ENCODE measurements around the gene LHFPL2. TPM values are rescaled to one million over a fixed set of nuclear protein-coding genes. Genes with fewer than 3 reads are reported as not detected.

The LHFPL2 gene
- polyA plus RNA-seq, 1 of the 3 experiments (the other 2 are of a cell fraction), result 10.4 TPM

GRCh38 chr5:78504704-78505677 is 143.6 kb downstream of the LHFPL2 start:
- Histone ChIP-seq H3K27ac (ENCODE audit: low read depth in 2 of 2, low read length in 1 of 2) (peak overlapping the region; percentile 85 to 99), H3K27me3 (ENCODE audit: insufficient read depth) (no peaks in the 10 kb centered on the region), H3K9ac (peak overlapping the region; percentile 77), H3K9me2 (no peaks in the 10 kb centered on the region), H3K9me3 (no peaks in the 10 kb centered on the region), H4K20me1 (ENCODE audit: insufficient read depth) (no peaks in the 10 kb centered on the region), H3K4me1 (ENCODE audit: control insufficient read depth in 1 of 2, insufficient read depth in 2 of 2, low read depth in 1 of 2, low read length in 1 of 2) (peaks cover 50 to 64% of the 10 kb centered on the region in 2 experiments), H3K4me3 (ENCODE audit: low read depth in 2 of 2, low read length in 1 of 2) (no peak overlapping the region), H3F3A (replicated peaks; ENCODE audit: insufficient read depth) (peaks cover 54% of the 10 kb centered on the region), H3K79me2 (ENCODE audit: insufficient read depth) (peaks cover 88% of the 10 kb centered on the region), H2AFZ (ENCODE audit: low read depth) (no peak overlapping the region), H3K36me3 (replicated peaks in 1 of 2; ENCODE audit: control insufficient read depth in 1 of 2, insufficient read depth in 2 of 2, low read length in 1 of 2) (peaks cover 0 to 20% of the 10 kb centered on the region in 2 experiments), H3K4me2 (peak overlapping the region; percentile 62)
- POLR2A ChIA-PET, result interaction anchor here (1.0 to 1.1 kb wide), 2 partner anchors 9 to 468 kb away, joined by 3 read pairs; no protein-coding TSS in a partner anchor
- CTCF ChIA-PET, result interaction anchor here (1.0 to 2.5 kb wide), 7 partner anchors 12 to 520 kb away, joined by 3 to 8 read pairs (median 4); no protein-coding TSS in a partner anchor
- DNase-seq, result peak; percentile 80
- WGBS (ENCODE audit: low lambda C conversion rate), result 28% methylated on average over 9 of the region's 10 CpGs
- TF ChIP-seq TAF1 (IDR thresholded peaks at IDR 0.05; ENCODE audit: borderline replicate concordance, low read depth, low read length) (no peak), JUND (IDR thresholded peaks at IDR 0.05) (peak; percentile 91), NFIC (IDR thresholded peaks at IDR 0.05; ENCODE audit: borderline replicate concordance) (peak; percentile 99), ZBTB33 (IDR thresholded peaks at IDR 0.05; ENCODE audit: borderline replicate concordance, low read depth) (peak; percentile 86), PBX3 (IDR thresholded peaks at IDR 0.05) (peak; percentile 82; the same call in 1 of the 2 replicates), RAD21 (IDR thresholded peaks at IDR 0.05; ENCODE audit: low read length) (peak; percentile 7; the same call in 1 of the 2 replicates), ELF1 (IDR thresholded peaks at IDR 0.05) (no peak), CTCF (IDR thresholded peaks at IDR 0.05) (no peak; the same call in 1 of the 2 replicates), REST (IDR thresholded peaks at IDR 0.05; ENCODE audit: low read depth, low read length) (peak; percentile 70; the same call in 1 of the 2 replicates), SIN3A (IDR thresholded peaks at IDR 0.05; ENCODE audit: borderline replicate concordance, low read depth, low read length) (0 out of 2 replicates have a peak, but pooled peaks have one; percentile 61), MEF2A (IDR thresholded peaks at IDR 0.05; ENCODE audit: borderline replicate concordance, low read depth) (peak; percentile 61; the same call in 1 of the 2 replicates), MXI1 (IDR thresholded peaks at IDR 0.05; ENCODE audit: low read depth, low read length) (peak; percentile 59; the same call in 1 of the 2 replicates), RFX5 (IDR thresholded peaks at IDR 0.05; ENCODE audit: low read length) (no peak), RCOR1 (IDR thresholded peaks at IDR 0.05; ENCODE audit: low read length) (0 out of 2 replicates have a peak, but pooled peaks have one; percentile 15), EZH2phosphoT487 (IDR thresholded peaks at IDR 0.05; ENCODE audit: borderline replicate concordance, low read depth) (no peak), POLR2AphosphoS5 (IDR thresholded peaks at IDR 0.05; ENCODE audit: low read depth, low read length) (no peak; the same call in 1 of the 2 replicates), FOXM1 (IDR thresholded peaks at IDR 0.05; ENCODE audit: low read depth) (no peak), RXRA (IDR thresholded peaks at IDR 0.05; ENCODE audit: borderline replicate concordance, low read depth) (peak; percentile 80; the same call in 1 of the 2 replicates), USF2 (IDR thresholded peaks at IDR 0.05; ENCODE audit: borderline replicate concordance, low read depth, low read length) (no peak), SMC3 (IDR thresholded peaks at IDR 0.05; ENCODE audit: low read depth, low read length) (no peak)
